ENCODE measurements around the gene GAPVD1. TPM values are rescaled to one million over a fixed set of nuclear protein-coding genes. Genes with fewer than 3 reads are reported as not detected.

GAPVD1 gene
- total and polyA plus RNA-seq, 2 of the 8 experiments (the other 6 are each of a cell fraction or from before 2014, with no cell fraction given): 5.5 to 40.5 TPM

DNA sequence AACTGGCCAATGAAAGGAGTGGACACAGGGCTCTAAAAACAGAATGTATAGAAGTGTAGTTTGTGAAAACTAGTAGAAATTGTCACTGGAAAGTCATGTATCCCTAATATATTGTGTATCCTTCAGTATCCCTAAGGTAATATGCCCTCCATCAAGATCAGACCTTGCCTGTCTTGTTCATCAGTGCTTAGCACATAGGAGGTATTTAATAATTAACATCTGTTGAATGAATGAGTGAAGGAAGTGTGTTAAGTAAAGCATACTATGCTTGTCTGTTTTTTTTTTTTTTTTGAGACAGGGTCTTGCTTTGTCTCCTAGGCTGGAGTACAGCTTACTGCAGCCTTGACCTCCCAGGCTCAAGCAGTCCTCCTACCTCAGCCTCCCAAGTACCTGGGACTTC is 15.8 kb downstream of the GAPVD1 start:
- H3K14ac ChIP-seq (ENCODE audit: insufficient read length): no peak overlapping the region
- no peak overlapping the region for H4K8ac ChIP-seq (ENCODE audit: extremely low read depth, insufficient read depth, low read length)
- H4K5ac ChIP-seq (ENCODE audit: insufficient read length, low read depth, low read length): no peak overlapping the region
- no peak overlapping the region for H2BK120ac ChIP-seq (replicated peaks; ENCODE audit: low read depth, low read length)
- H3K79me1 ChIP-seq (ENCODE audit: low read depth, low read length): peaks cover 7% of the 10 kb centered on the region
- no peak overlapping the region for H2AK5ac ChIP-seq (ENCODE audit: low read depth, low read length)
- H3K9me3 ChIP-seq (ENCODE audit: insufficient read depth in 2 of 2, low read depth in 1 of 2, low read length in 1 of 2): no peaks in the 10 kb centered on the region
- no peaks in the 10 kb centered on the region for H4K20me1 ChIP-seq (replicated peaks in 1 of 2; ENCODE audit: control insufficient read depth in 1 of 2, insufficient read depth in 2 of 2, low read length in 2 of 2)
- no peak overlapping the region for H2BK20ac ChIP-seq (ENCODE audit: low read length)
- H3K4me3 ChIP-seq (ENCODE audit: extremely low read depth in 1 of 4, insufficient read depth in 2 of 4, low read depth in 3 of 4, low read length in 4 of 4): no peak overlapping the region
- no peak overlapping the region for H2BK15ac ChIP-seq (ENCODE audit: low read length)
- H3K9ac ChIP-seq (replicated peaks in 1 of 4; ENCODE audit: extremely low read depth in 1 of 4, low read depth in 3 of 4, low read length in 3 of 4): no peak overlapping the region
- DNase-seq (ENCODE audit: low read depth in 1 of 2, low spot score in 2 of 2) (no peak), FAIRE-seq (no peak)
- H2AFZ ChIP-seq (ENCODE audit: low read length): no peak overlapping the region
- H3K4me2 ChIP-seq (ENCODE audit: insufficient read depth in 1 of 2, low read depth in 2 of 2, low read length in 2 of 2): no peak overlapping the region
- peaks cover 0 to 57% of the 10 kb centered on the region in 2 experiments; a peak in 2 of 4 replicates for H3K79me2 ChIP-seq (ENCODE audit: control insufficient read depth in 1 of 2, insufficient read depth in 2 of 2, low read length in 2 of 2)
- no peak overlapping the region for H3K18ac ChIP-seq (ENCODE audit: extremely low read depth, low read length)
- no peaks in the 10 kb centered on the region for H3K27me3 ChIP-seq (replicated peaks in 1 of 4; ENCODE audit: control insufficient read depth in 3 of 4, extremely low read depth in 1 of 4, insufficient read depth in 3 of 4, low read length in 3 of 4)
- POLR2A ChIA-PET (ENCODE audit: partially characterized antibody): interaction anchor here (0.6 to 1.3 kb wide), 2 partner anchors 37 to 132 kb away, joined by 3 to 6 read pairs; partner anchors contain the start of gene HSPA5
- peaks cover 0 to 4% (median 2%) of the 10 kb centered on the region in 4 experiments; a peak in 2 of 7 replicates for H3K4me1 ChIP-seq (replicated peaks in 1 of 4; ENCODE audit: control insufficient read depth in 3 of 4, insufficient read depth in 4 of 4, low read length in 3 of 4)
- no peak overlapping the region for H2BK5ac ChIP-seq (ENCODE audit: low read depth, low read length)
- no peak overlapping the region for H3K4ac ChIP-seq (replicated peaks; ENCODE audit: insufficient read length, low read depth, low read length)
- no peak overlapping the region for H3K27ac ChIP-seq (ENCODE audit: low read depth, low read length)
- TF ChIP-seq FOSL1 (IDR thresholded peaks at IDR 0.05; ENCODE audit: insufficient read depth, low read depth, low read length) (no peak), TBP (IDR thresholded peaks at IDR 0.05; ENCODE audit: low read depth, low read length) (no peak), JUN (IDR thresholded peaks at IDR 0.05; ENCODE audit: low read depth, low read length) (no peak)
- H3K23ac ChIP-seq (ENCODE audit: insufficient read length): no peak overlapping the region
- H3K56ac ChIP-seq (replicated peaks; ENCODE audit: insufficient read length, low read depth, low read length): no peak overlapping the region
- CTCF ChIA-PET (ENCODE audit: partially characterized antibody): interaction anchor here (1.4 kb wide), 1 partner anchor 24 kb away, joined by 3 read pairs; no protein-coding TSS in a partner anchor
- no peak overlapping the region for H2BK12ac ChIP-seq (ENCODE audit: low read depth, low read length)
- no peaks in the 10 kb centered on the region for H3K23me2 ChIP-seq (ENCODE audit: low read depth, low read length)
- H4K91ac ChIP-seq (replicated peaks; ENCODE audit: insufficient read length, low read length): no peak overlapping the region
- no peaks in the 10 kb centered on the region for H3K36me3 ChIP-seq (ENCODE audit: control insufficient read depth in 2 of 4, insufficient read depth in 4 of 4, low read length in 3 of 4)
